ENCODE measurements around the gene BRPF1.

The BRPF1 gene

DNA sequence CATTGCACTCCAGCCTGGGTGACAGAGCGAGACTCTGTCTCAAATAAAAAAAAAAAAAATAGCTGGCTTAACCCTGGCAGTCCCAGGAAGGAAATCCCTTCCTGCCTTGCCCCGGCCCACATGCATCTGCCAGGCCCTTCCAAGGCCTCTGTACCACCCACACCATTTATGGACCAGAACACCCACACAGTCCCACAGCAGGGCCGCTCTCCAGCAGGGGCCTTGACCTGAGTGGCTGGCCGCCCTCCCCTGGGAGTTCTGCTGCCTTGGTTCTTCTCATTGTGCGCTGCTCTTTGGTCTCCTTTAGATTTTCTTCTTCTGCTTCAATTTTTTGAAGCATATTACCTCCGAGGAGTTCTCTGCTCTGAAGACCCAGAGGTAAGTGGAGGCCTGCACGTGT is 44.0 kb upstream of the BRPF1 start:
- DNase-seq (ENCODE audit: extremely low spot score): no peak
- TF ChIP-seq, protein P1, sequence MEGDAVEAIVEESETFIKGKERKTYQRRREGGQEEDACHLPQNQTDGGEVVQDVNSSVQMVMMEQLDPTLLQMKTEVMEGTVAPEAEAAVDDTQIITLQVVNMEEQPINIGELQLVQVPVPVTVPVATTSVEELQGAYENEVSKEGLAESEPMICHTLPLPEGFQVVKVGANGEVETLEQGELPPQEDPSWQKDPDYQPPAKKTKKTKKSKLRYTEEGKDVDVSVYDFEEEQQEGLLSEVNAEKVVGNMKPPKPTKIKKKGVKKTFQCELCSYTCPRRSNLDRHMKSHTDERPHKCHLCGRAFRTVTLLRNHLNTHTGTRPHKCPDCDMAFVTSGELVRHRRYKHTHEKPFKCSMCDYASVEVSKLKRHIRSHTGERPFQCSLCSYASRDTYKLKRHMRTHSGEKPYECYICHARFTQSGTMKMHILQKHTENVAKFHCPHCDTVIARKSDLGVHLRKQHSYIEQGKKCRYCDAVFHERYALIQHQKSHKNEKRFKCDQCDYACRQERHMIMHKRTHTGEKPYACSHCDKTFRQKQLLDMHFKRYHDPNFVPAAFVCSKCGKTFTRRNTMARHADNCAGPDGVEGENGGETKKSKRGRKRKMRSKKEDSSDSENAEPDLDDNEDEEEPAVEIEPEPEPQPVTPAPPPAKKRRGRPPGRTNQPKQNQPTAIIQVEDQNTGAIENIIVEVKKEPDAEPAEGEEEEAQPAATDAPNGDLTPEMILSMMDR (IDR thresholded peaks at IDR 0.05; ENCODE audit: control extremely low read depth, extremely low read depth, low read depth, missing control alignments): no peak
- CTCF ChIA-PET: interaction anchor here (1.8 kb wide), 1 partner anchor 75 kb away, joined by 3 read pairs; no protein-coding TSS in a partner anchor
- POLR2A ChIA-PET: no interaction called here

- DNase-seq (ENCODE audit: extremely low spot score): no peak
- CTCF ChIA-PET: interaction anchor here (1.6 kb wide), 2 partner anchors 10 to 38 kb away, joined by 4 to 10 read pairs; no protein-coding TSS in a partner anchor
- POLR2A ChIA-PET: no interaction called here
- TF ChIP-seq, protein P1 (IDR thresholded peaks at IDR 0.05; ENCODE audit: control extremely low read depth, extremely low read depth, low read depth, missing control alignments): no peak
Observed at GRCh38 chr3:9688961-9689360, 42.6 kb upstream of the BRPF1 start.

GRCh38 chr3:9689757-9690156 is 41.8 kb upstream of the BRPF1 start:
- DNase-seq (ENCODE audit: extremely low spot score): no peak
- POLR2A ChIA-PET: interaction anchor here (0.5 kb wide), 1 partner anchor 190 kb away, joined by 3 read pairs; no protein-coding TSS in a partner anchor
- CTCF ChIA-PET: interaction anchor here (0.9 to 1.6 kb wide), 2 partner anchors 10 to 37 kb away, joined by 3 to 10 read pairs; no protein-coding TSS in a partner anchor
- TF ChIP-seq, protein P1 (IDR thresholded peaks at IDR 0.05; ENCODE audit: control extremely low read depth, extremely low read depth, low read depth, missing control alignments): no peak

- peak; percentile 68 for DNase-seq (ENCODE audit: extremely low spot score)
- POLR2A ChIA-PET: interaction anchor here (0.5 kb wide), 1 partner anchor 191 kb away, joined by 3 read pairs; no protein-coding TSS in a partner anchor
- CTCF ChIA-PET: interaction anchor here (0.9 to 2.2 kb wide), 2 partner anchors 10 to 11 kb away, joined by 3 to 7 read pairs; no protein-coding TSS in a partner anchor
- TF ChIP-seq, protein P1 (IDR thresholded peaks at IDR 0.05; ENCODE audit: control extremely low read depth, extremely low read depth, low read depth, missing control alignments): no peak
Observed at GRCh38 chr3:9690451-9691450, 40.8 kb upstream of the BRPF1 start.

DNA sequence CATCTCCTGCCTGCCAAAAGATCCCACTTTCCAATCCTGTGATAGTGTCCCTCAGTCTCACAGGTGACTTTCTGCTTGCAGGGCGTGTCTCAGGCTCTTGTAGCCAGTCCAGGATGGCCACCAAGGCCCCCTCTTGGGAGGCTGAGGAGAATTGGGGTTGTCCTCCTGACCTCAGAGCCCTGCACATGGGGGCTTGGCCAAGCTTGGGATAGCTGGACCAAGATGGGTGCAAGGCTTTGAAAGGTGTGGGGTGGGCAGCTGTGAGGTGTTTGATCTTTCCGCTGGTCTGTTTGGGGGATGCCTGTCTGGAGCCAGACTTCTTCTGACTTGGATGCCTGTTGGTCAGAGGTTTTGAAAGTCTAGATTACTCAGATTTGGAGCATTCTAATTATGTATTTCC is 39.9 kb upstream of the BRPF1 start:
- ChIA-PET CTCF (interaction anchor here (1.1 to 2.2 kb wide), 3 partner anchors 11 to 188 kb away, joined by 3 to 7 read pairs (median 3); no protein-coding TSS in a partner anchor), POLR2A (no interaction called here)
- DNase-seq (ENCODE audit: extremely low spot score): no peak
- TF ChIP-seq, protein P1 (IDR thresholded peaks at IDR 0.05; ENCODE audit: control extremely low read depth, extremely low read depth, low read depth, missing control alignments): no peak

- ChIA-PET POLR2A (no interaction called here), CTCF (interaction anchor here (1.1 to 2.2 kb wide), 4 partner anchors 12 to 189 kb away, joined by 3 to 7 read pairs (median 3); no protein-coding TSS in a partner anchor)
- TF ChIP-seq, protein P1 (IDR thresholded peaks at IDR 0.05; ENCODE audit: control extremely low read depth, extremely low read depth, low read depth, missing control alignments): no peak
- DNase-seq (ENCODE audit: extremely low spot score): no peak
Observed at GRCh38 chr3:9692416-9692815, 39.1 kb upstream of the BRPF1 start.

Data from GM10248 (cell line).